Ascending aorta (tissue), 2 donors: Measurements from ENCODE around the gene MYO1G. TPM values are rescaled to one million over a fixed set of nuclear protein-coding genes. Genes with fewer than 3 reads are reported as not detected.
"Not testable (repeated sequence)": the region's sequence is repeated elsewhere in the genome, so short reads cannot be mapped to it uniquely, and the experiment has no call there.

Experiments
- DNase-seq, 2 donors: peaks; one replicate each; pipeline ENCODE4 v3.0.0-alpha.2; 2019; ENCODE audit warnings: low spot score in 2 of 2
- H3K27ac ChIP-seq, 2 donors: fragments of 200-600 bp; sonication (generic); one replicate each; pipeline ENCODE4 v1.5.1; 2016 to 2017; ENCODE audit warnings: mild to moderate bottlenecking in 1 of 2
- H3K27me3 ChIP-seq: fragments of 200-600 bp; sonication (generic); one replicate; pipeline ENCODE4 v1.5.1; 2017
- H3K36me3 ChIP-seq, 2 donors: fragments of 200-600 bp; sonication (generic); one replicate each; pipeline ENCODE4 v1.5.1; 2016
- H3K4me1 ChIP-seq, 2 donors: fragments of 200-600 bp; sonication (generic); one replicate each; pipeline ENCODE4 v1.5.1; 2016 to 2017; ENCODE audit warnings: mild to moderate bottlenecking in 1 of 2
- H3K4me3 ChIP-seq, 2 donors: fragments of 200-600 bp; sonication (generic); one replicate each; pipeline ENCODE4 v1.5.1; 2016 to 2017; ENCODE audit warnings: mild to moderate bottlenecking in 1 of 2
- H3K9me3 ChIP-seq, 2 donors: fragments of 200-600 bp; sonication (generic); one replicate each; pipeline ENCODE4 v1.5.1; 2016
- intact Hi-C: fragments of 100-400 bp; cut with DNase I; formaldehyde crosslinking; loops from one replicate; pipeline ENCODE4 v1.15.1; 2023
- total RNA-seq: library from RNA; depleted of rRNA; stranded (reverse); fragments of >200 nt; gene quantifications from one replicate; pipeline ENCODE4 v1.1.0, GENCODE V29; 2016
- TF ChIP-seq, protein P1 (sequence below), 3 experiments: fragments of 200-600 bp in 2 of 3; fragments of 450-650 bp in 1 of 3; sonication (generic) in 2 of 3; IDR thresholded peaks; one replicate each; pipeline ENCODE4 v1.5.1; 2016 to 2019; ENCODE audit warnings: antibody characterized with exemption in 3 of 3, mild to moderate bottlenecking in 1 of 3, moderate library complexity in 1 of 3

MYO1G gene
- total RNA-seq, 1 donor from 2014 or later: 5.9 TPM

GRCh38 chr7:44998153-44998871, 19.5 kb upstream of the MYO1G start:
- Histone ChIP-seq H3K9me3 (no peaks in the 10 kb centered on the region), H3K27ac (peak overlapping the region; percentile 78 to 96), H3K4me1 (peaks cover 0 to 18% of the 10 kb centered on the region in 2 donors), H3K36me3 (no peaks in the 10 kb centered on the region), H3K4me3 (peak overlapping the region; percentile 87 to 96), H3K27me3 (no peaks in the 10 kb centered on the region)
- DNase-seq: no peak
- TF ChIP-seq, protein P1, sequence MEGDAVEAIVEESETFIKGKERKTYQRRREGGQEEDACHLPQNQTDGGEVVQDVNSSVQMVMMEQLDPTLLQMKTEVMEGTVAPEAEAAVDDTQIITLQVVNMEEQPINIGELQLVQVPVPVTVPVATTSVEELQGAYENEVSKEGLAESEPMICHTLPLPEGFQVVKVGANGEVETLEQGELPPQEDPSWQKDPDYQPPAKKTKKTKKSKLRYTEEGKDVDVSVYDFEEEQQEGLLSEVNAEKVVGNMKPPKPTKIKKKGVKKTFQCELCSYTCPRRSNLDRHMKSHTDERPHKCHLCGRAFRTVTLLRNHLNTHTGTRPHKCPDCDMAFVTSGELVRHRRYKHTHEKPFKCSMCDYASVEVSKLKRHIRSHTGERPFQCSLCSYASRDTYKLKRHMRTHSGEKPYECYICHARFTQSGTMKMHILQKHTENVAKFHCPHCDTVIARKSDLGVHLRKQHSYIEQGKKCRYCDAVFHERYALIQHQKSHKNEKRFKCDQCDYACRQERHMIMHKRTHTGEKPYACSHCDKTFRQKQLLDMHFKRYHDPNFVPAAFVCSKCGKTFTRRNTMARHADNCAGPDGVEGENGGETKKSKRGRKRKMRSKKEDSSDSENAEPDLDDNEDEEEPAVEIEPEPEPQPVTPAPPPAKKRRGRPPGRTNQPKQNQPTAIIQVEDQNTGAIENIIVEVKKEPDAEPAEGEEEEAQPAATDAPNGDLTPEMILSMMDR (IDR thresholded peaks at IDR 0.05): no peak
- intact Hi-C loops: no loop called here

DNA sequence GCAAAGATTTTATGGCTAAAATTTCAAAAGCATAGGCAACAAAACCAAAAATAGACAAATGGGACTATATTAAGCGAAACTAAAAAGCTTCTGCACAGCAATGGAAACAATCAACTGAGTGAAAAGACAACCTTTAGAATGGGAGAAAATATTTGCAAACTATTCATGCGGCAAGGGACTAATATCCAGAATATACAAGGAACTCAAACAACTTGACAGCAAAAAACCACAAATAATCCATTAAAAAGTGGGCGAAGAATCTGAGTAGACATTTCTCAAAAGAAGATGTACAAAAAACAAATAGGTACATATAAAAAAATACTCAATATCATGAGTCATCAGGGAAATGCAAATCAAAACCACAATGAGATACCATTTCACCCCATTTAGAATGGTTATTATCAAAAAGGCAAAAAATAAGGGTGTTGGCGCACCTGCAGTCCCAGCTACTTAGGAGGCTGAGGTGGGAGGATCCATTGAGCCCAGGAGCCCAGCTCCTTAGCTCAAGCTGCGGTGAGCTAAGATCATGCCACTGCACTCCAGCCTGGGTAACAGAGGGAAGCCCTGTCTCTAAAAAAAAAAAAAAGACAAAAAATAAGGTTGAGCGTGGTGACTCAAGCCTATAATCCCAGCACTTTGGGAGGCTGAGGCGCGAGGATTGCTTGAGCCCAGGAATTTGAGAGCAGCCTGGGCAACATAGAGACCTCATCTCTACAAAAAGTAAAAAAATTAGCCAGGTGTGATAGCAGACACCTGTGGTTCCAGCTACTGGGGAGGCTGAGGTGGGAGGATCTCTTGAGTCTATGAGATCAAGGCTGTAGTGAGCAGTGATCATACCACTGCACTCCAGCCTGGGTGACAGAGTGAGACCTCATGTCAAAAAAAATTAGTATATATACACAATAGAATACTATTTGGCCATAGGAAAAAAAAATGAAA, 17.0 kb upstream of the MYO1G start:
- Histone ChIP-seq H3K36me3 (no peaks in the 10 kb centered on the region), H3K9me3 (no peaks in the 10 kb centered on the region), H3K27ac (no peak overlapping the region), H3K4me1 (no peaks in the 10 kb centered on the region), H3K4me3 (no peak overlapping the region), H3K27me3 (no peaks in the 10 kb centered on the region)
- no peak for DNase-seq
- TF ChIP-seq, protein P1 (IDR thresholded peaks at IDR 0.05): no peak
- intact Hi-C loops: no loop called here

- no peaks in the 10 kb centered on the region for H3K27me3 ChIP-seq
- no peaks in the 10 kb centered on the region for H3K9me3 ChIP-seq
- TF ChIP-seq, protein P1 (IDR thresholded peaks at IDR 0.05): no peak
- intact Hi-C loops: no loop called here
- peaks cover 2 to 3% of the 10 kb centered on the region in 2 donors for H3K4me1 ChIP-seq
- no peak for DNase-seq
- no peak overlapping the region for H3K4me3 ChIP-seq
- no peak overlapping the region for H3K27ac ChIP-seq
- no peaks in the 10 kb centered on the region for H3K36me3 ChIP-seq
Observed at GRCh38 chr7:44994877-44995554, 16.2 kb upstream of the MYO1G start.

- intact Hi-C loops: not testable (repeated sequence)
Observed at GRCh38 chr7:44992004-44992795, 13.4 kb upstream of the MYO1G start.

DNA sequence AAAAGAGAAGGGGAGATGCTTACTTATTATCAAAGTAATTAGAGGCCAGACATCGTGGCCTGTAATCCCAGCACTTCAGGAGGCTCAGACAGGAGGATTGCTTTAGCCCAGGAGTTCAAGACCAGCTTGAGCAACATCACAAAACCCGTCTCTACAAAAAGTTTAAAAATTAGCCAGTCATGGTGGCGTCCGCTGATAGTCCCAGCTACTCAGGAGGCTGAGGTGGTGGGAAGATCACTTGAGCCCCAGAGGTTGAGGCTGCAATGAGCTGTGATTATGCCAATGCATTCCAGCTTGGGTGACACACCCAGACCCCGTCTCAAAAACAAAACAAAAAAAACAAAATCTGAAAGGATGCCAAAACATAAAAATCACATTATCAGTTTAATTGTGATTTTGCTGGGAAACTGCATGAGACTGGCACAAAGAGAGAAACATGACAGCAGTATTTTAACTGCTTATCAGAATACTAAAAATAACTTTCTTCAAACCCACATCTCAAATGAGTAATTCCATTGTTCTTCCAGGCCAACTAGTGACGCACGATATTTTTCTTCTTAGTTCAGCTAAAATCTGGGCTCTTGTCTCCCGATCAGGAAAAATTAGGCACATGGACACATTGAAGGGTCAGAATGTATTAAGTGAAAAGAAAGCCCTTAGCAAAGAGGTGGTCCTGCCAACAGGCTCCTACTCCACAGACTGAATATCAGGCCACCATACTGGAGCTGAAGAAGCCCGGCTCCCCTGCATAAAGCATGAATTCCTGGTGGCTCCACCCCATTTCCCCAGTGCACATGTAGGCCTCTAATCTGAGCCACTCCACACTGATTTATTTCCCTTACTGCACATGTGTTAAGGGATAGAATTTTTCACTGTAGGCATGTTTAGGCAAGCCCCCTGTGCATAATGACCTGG, 11.6 kb upstream of the MYO1G start:
- H3K27me3 ChIP-seq: no peaks in the 10 kb centered on the region
- no peak overlapping the region for H3K4me3 ChIP-seq
- TF ChIP-seq, protein P1 (IDR thresholded peaks at IDR 0.05): no peak
- peak overlapping the region; percentile 70 to 73 for H3K27ac ChIP-seq
- DNase-seq: no peak
- peaks cover 0 to under 1% of the 10 kb centered on the region in 2 donors for H3K36me3 ChIP-seq
- H3K4me1 ChIP-seq: peaks cover 6 to 12% of the 10 kb centered on the region in 2 donors
- H3K9me3 ChIP-seq: no peaks in the 10 kb centered on the region
- intact Hi-C loops: no loop called here

More at GRCh38 chr7:44992004-44992795, 13.4 kb upstream of the MYO1G start:
- H3K4me1 ChIP-seq, H3K27ac ChIP-seq, H3K36me3 ChIP-seq, H3K9me3 ChIP-seq, H3K4me3 ChIP-seq, H3K27me3 ChIP-seq, DNase-seq: not testable (repeated sequence)
